OCI-LY3 (cell line): ENCODE measurements around the gene PHF3.

ENCODE experiments used
- H2AFZ ChIP-seq: fragments of 200-600, 300-600 bp; shearing (Covaris generic); 2 replicates; pipeline ENCODE4 v1.6.0; 2014; ENCODE audit warnings: antibody characterized with exemption, low read depth, low read length
- H3K27ac ChIP-seq: fragments of 200-600, 300-600 bp; sonication (generic); 2 replicates; pipeline ENCODE4 v1.5.1; 2014; ENCODE audit warnings: mild to moderate bottlenecking, low read length, moderate library complexity, mixed read lengths
- H3K27me3 ChIP-seq: fragments of 200-600, 300-600 bp; sonication (generic); 2 replicates; pipeline ENCODE4 v1.6.1; 2014; ENCODE audit warnings: low read depth, low read length, mixed read lengths
- H3K36me3 ChIP-seq: fragments of 200-600, 300-600 bp; sonication (generic); replicated peaks from 2 replicates; pipeline ENCODE3; 2014; ENCODE audit warnings: low read depth, low read length, mixed read lengths
- H3K4me1 ChIP-seq: fragments of 300-600, 200-600 bp; sonication (generic); 2 replicates; pipeline ENCODE4 v1.6.1; 2014; ENCODE audit warnings: low read length, mixed read lengths
- H3K4me2 ChIP-seq: fragments of 200-600, 300-600 bp; sonication (generic); 2 replicates; pipeline ENCODE4 v1.6.1; 2014; ENCODE audit warnings: low read length, mixed read lengths
- H3K4me3 ChIP-seq: fragments of 300-600, 200-600 bp; sonication (generic); 2 replicates; pipeline ENCODE4 v1.5.1; 2014; ENCODE audit warnings: antibody characterized with exemption, mild to moderate bottlenecking, low read length, moderate library complexity
- H3K79me2 ChIP-seq: fragments of 300-600, 200-600 bp; shearing (Covaris generic); 2 replicates; pipeline ENCODE4 v1.6.1; 2014; ENCODE audit warnings: mild to moderate bottlenecking, low read length, mixed read lengths
- H3K9ac ChIP-seq: fragments of 300-600, 200-600 bp; shearing (Covaris generic); 2 replicates; pipeline ENCODE4 v1.6.0; 2014; ENCODE audit warnings: mild to moderate bottlenecking, low read length, moderate library complexity
- H3K9me3 ChIP-seq: fragments of 200-600, 300-600 bp; shearing (Covaris generic); 2 replicates; pipeline ENCODE4 v1.6.1; 2014; ENCODE audit warnings: low read length, mixed read lengths; ENCODE audit not compliant: insufficient read depth
- H4K20me1 ChIP-seq: fragments of 200-600, 300-600 bp; sonication (generic); 2 replicates; pipeline ENCODE4 v1.6.1; 2016; ENCODE audit warnings: low read length, mixed read lengths; ENCODE audit not compliant: insufficient read depth
- CTCF ChIP-seq: fragments of 200-600, 300-600 bp; sonication (generic); IDR thresholded peaks from 2 replicates; pipeline ENCODE4 v1.5.1; 2014; ENCODE audit warnings: antibody characterized with exemption, low read length, low read depth
- EZH2phosphoT487 ChIP-seq: fragments of 200-600 bp; shearing (Covaris generic); IDR thresholded peaks from 2 replicates; pipeline ENCODE4 v1.6.1; 2018; ENCODE audit warnings: antibody characterized with exemption, mixed run types, low read depth

PHF3 gene

DNA sequence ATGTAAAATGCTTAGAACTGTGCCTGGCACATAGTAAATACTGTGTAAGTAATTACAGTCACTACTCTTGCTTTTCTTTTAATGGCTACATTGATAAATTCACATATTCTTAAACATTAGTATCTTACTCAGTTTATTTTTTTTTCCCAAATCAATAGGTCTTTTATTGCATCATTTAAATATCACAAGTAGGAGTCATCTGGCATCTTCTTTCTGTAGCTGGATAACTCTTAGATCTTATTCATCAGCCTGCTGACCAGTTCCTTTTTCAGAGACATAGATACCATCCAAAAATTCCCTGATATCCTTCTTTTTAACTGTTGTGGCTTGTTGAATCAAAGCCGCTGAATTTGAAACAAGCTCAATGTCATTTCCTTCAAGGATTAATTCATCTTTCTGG lies 20.0 kb upstream of the PHF3 start:
- no peak overlapping the region for H2AFZ ChIP-seq
- TF ChIP-seq EZH2phosphoT487 (no peak), CTCF (no peak)
- H3K4me3 ChIP-seq = no peak overlapping the region
- no peaks in the 10 kb centered on the region for H4K20me1 ChIP-seq
- H3K36me3 ChIP-seq = no peaks in the 10 kb centered on the region
- no peaks in the 10 kb centered on the region for H3K79me2 ChIP-seq
- no peaks in the 10 kb centered on the region for H3K9me3 ChIP-seq
- no peak overlapping the region for H3K27ac ChIP-seq
- H3K27me3 ChIP-seq = 0 out of 2 replicates have a peak, but pooled peaks cover 11% of the 10 kb centered on the region
- H3K9ac ChIP-seq = no peak overlapping the region
- peaks cover 7% of the 10 kb centered on the region for H3K4me1 ChIP-seq
- no peak overlapping the region for H3K4me2 ChIP-seq

DNA sequence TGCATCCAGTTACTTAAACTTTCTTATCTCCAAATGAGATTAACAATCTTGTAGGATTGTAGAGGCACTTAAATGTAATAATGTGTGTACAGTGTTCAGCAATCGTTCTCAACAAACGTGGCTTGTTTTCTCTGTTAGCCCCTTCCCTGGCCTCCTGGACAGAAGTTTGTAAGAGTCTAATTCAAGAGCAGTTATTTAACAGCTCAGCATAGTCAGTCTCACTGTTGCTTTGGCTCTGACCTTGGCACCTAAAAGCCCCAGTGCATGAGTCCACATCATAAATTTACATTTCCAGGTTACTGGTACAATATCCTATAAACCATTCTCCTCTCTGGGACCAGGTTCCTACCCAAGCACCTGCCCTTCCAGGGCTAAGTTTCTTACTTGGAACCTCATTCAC lies 11.5 kb upstream of the PHF3 start:
- Histone ChIP-seq H3K9ac (no peak overlapping the region), H3K36me3 (no peaks in the 10 kb centered on the region), H2AFZ (no peak overlapping the region), H3K4me2 (no peak overlapping the region), H3K79me2 (no peaks in the 10 kb centered on the region), H3K4me3 (no peak overlapping the region), H3K27ac (no peak overlapping the region), H3K9me3 (no peaks in the 10 kb centered on the region), H3K4me1 (peaks cover 3% of the 10 kb centered on the region), H4K20me1 (no peaks in the 10 kb centered on the region), H3K27me3 (0 out of 2 replicates have a peak, but pooled peaks cover 7% of the 10 kb centered on the region)
- TF ChIP-seq EZH2phosphoT487 = no peak
- TF ChIP-seq CTCF = no peak

GRCh38 chr6:63630466-63630865 lies 5.1 kb upstream of the PHF3 start:
- no peaks in the 10 kb centered on the region for H3K27me3 ChIP-seq
- H3K9ac ChIP-seq = no peak overlapping the region
- H3K4me2 ChIP-seq = no peak overlapping the region
- no peak overlapping the region for H3K4me3 ChIP-seq
- H3K79me2 ChIP-seq = no peaks in the 10 kb centered on the region
- H4K20me1 ChIP-seq = no peaks in the 10 kb centered on the region
- TF ChIP-seq CTCF (no peak), EZH2phosphoT487 (no peak)
- H3K9me3 ChIP-seq = no peaks in the 10 kb centered on the region
- H3K4me1 ChIP-seq = peaks cover 11% of the 10 kb centered on the region
- H3K27ac ChIP-seq = no peak overlapping the region
- no peaks in the 10 kb centered on the region for H3K36me3 ChIP-seq
- H2AFZ ChIP-seq = 0 out of 2 replicates have a peak overlapping the region, but pooled peaks have one; percentile 34

- Histone ChIP-seq H3K4me2 (peak overlapping the region; percentile 92), H3K4me1 (peaks cover 20% of the 10 kb centered on the region), H3K4me3 (peak overlapping the region; percentile 90), H3K9me3 (no peaks in the 10 kb centered on the region), H4K20me1 (peaks cover 29% of the 10 kb centered on the region), H3K36me3 (no peaks in the 10 kb centered on the region), H3K27ac (no peak overlapping the region), H3K9ac (0 out of 2 replicates have a peak overlapping the region, but pooled peaks have one; percentile 70), H3K79me2 (peaks cover 38% of the 10 kb centered on the region), H2AFZ (peak overlapping the region; percentile 99), H3K27me3 (no peaks in the 10 kb centered on the region)
- TF ChIP-seq EZH2phosphoT487 = no peak
- TF ChIP-seq CTCF = no peak
These were observed 972 bp upstream of the PHF3 start for GRCh38 chr6:63634630-63635029.
